H4 (cell line): ENCODE data around the gene PITHD1. TPM values are rescaled to one million over a fixed set of nuclear protein-coding genes. Genes with fewer than 3 reads are reported as not detected.
A peak's percentile ranks its signal among the peaks of the same experiment; 100 is the strongest.
"Not testable (repeated sequence)": the region's sequence is repeated elsewhere in the genome, so short reads cannot be mapped to it uniquely, and the experiment has no call there.

ENCODE experiments used
- DNase-seq: peaks from one replicate; pipeline ENCODE4 v3.0.0-alpha.2; 2015; ENCODE audit warnings: low spot score
- total RNA-seq: library from RNA; depleted of rRNA; stranded (reverse); fragments of >200 nt; shearing (Covaris generic); gene quantifications from 2 replicates; pipeline ENCODE4 v1.2.3, GENCODE V29; 2014; rRNA removed

Gene PITHD1, protein sequence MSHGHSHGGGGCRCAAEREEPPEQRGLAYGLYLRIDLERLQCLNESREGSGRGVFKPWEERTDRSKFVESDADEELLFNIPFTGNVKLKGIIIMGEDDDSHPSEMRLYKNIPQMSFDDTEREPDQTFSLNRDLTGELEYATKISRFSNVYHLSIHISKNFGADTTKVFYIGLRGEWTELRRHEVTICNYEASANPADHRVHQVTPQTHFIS
- 46.5 and 51.4 TPM in 2 replicates for total RNA-seq

DNA sequence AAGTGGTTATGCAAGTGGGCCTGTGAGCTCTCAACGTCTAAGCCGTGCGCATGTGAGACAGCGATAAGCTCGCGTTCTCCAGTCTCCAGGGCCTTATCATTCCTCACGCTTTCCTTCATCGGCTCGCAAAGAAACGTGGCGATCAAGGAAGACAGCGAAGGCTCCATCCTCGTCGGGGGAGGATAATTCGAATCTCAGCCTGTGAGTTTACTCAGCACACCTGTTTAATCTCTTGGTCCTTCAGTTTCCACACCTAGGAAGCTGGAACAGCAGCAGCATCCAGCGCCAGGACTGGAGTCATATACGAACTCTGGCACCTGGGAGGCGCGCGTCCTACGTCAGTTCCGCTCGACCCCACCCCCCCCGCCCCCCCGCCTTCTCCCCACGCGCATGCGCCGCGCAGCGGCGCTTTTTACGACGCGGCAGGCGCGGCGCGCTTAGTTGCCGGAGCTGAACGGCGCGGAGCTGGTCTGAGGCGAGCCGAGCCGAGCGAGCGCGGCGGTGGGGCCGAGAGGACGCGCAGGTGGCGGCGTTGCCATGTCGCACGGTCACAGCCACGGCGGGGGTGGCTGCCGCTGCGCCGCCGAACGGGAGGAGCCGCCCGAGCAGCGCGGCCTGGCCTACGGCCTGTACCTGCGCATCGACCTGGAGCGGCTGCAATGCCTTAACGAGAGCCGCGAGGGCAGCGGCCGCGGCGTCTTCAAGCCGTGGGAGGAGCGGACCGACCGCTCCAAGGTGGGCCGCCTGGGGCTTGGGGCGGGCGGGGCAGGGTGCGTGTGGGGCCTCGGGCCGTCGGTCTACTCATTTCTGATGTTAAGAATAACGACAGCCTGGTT lies at the start of gene PITHD1:
Gene PITHD1 (plus strand): TSS at position 440 of the 836 bp plus-strand sequence. CDS start 98 bp downstream, at position 538.
- peak; percentile 69 for DNase-seq

DNA sequence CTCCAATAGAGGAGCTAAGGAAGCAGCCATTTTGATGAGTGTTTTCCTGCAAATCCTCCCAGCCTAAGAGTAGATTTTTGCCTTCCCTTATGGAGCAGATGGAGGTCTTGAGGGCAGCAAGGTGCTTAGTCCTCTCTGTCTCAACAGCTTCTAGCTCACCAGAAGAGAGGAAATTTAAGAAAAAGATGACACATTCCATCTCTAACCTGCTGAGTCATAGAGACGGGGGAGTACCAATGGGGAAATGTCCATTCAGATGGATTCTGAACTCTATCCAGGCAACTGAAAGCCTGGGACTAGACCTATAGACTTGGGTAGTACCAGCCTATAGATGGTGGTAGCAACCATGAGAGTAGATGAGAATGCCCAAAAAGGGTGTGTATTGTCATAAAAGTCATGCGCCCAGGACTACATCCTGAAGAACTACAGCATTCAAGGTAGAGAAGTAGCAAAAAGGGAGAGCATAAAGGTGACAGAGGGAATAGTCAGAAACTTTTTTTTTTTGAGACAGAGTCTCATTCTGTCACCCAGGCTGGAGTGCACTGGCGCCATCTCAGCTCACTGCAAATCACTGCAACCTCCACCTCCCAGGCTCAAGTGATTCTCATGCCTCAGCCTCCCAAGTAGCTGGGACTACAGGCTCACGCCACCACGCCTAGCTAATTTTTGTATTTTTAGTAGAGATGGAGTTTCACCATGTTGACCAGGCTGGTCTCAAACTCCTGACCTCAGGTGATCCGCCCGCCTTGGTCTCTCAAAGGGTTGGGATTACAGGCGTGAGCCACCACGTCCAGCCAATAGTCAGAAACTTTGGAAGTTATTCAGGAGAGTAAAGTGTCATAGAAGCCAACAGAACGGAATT lies 45.6 kb upstream of the PITHD1 start:
- no peak for DNase-seq

DNA sequence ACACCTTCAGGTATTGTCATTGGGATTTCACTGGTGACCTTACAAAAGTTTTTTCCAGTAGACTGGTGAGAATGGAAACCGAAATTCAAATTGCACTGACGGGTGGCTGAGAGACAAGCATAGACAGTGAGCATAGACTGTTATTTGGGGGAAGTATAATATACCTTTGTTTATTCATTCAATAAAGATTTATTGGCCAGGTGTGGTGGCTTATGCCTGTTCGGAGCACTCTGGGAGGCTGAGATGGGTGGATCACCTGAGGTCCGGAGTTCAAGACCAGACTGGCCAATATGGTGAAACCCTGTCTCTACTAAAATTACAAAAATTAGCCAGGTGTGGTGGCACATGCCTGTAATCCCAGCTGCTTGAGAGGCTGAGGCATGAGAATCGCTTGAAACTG lies 44.9 kb upstream of the PITHD1 start:
- DNase-seq, result not testable (repeated sequence)

DNA sequence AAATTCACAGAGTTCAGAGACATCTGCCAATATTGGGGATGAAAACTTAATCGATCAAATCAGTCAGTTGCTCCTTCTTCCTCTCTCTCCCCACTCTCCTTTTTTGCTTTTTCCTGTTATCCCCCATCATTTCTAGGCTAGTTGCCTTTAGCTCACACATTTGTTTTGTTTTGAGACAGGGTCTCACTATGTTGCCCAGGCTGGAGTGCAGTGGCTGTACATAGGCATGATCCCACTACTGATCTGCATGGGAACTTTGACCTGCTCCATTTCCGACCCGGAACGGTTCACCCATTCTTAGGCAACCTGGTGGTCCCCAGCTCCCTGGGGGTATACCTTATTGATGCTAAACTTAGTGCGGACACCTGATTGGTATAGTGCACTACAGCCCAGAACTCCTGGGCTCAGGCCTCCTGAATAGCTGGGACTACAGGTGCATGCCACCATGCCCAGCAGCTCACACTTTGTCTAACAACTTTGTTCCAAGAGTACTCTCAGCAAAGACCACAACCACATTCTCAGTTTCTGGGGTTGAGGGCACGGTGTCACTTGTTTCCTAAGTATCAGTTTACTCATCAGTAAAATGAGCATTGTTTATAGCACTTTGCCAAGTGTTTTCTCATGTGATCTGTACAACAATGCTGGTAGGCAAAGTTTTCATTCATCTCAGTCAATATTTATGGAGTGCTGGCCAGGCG lies 41.6 kb upstream of the PITHD1 start:
- DNase-seq, result no peak

DNA sequence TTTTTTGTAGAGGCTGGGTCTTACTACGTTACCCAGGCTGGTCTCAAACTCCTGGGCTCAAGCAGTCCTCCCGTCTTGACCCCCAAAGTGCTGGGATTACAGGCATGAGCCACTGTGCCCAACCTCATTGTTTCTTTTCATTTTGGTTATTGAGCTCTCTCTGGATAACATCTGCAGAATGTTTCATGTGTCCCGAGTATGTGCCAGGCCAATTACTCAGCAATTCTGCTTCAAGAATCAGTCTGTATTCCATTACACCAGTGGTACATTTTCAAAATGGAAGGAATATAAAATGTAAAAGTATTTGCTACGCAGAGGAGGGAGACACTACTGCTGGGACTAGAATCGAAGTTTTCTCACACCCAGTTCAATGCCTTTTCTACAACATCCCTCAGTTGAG lies 36.6 kb upstream of the PITHD1 start:
- no peak for DNase-seq

DNA sequence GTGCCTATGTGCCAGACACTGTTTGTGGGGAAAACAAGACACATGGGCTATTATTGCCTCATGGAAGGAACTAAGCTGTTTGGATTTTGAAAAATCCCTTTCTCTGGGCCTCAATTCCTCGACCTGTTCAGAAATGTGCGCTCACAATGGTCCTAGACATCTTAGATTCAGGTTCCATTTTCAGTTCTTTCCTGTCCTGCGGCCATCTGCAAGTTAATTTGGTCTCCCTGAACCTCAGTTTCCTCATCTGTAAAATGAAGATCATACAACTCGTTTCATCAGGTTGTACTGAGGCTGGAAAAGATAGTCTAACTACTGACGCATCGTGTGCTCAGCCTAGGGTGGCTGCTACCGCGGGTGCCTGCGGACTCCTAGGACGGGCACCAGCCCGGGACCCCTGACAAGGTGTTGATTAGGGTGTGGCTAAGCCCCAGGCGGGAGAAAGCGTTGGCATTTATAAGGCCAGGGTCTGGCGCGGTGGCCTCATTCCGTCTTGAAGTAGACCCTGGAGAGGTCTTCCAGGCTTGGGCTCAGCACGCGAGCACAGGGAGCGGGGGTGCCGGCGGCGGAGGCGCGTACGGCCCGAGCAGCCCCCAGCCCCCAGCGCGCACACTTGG lies 35.4 kb upstream of the PITHD1 start:
- no peak for DNase-seq

DNA sequence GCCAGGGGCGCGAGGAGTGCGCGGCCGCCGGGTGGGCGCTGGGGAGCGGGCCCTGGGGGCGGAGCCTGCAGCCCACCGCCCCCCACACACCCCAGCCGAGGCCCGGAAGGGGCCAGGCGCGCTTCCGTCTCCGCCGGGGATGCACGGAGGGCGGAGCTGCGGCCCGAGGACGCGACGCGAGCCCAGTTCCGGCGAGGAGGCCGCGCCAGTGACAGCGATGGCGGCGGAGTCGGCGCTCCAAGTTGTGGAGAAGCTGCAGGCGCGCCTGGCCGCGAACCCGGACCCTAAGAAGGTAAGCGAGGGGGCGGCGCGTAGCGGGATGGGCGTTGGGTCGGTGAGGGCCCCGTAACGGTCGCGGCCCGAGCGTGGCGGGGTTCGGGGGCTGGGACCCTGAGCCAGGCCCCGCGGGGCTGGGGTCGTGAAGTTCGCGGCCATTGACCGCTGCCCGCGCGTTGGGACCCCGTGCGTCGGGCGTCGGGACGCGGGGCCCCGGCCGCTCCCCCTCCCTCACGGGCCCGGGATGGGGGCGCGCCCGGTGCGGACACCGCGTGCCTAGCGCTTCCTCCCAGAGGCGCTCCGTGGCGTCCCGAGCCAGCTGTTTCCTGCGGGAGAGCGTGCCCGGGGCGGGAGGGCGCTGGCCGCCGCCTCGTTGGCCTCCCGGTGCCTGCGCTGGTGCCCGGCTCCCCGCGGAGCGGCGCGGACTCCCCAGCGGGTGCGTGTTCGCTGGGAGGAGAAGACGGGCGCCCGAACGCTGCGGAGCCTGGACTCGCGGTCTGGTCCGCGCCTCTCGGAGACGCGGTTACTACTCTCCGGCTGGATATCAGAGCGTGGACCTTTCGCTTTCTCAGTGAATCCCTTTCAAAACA lies 34.7 kb upstream of the PITHD1 start, which contains the start of gene ELOA:
Gene ELOA (plus strand): TSS at position 185 of the 866 bp plus-strand sequence. CDS start 33 bp downstream, at position 218.
- peak; percentile 53 for DNase-seq

DNA sequence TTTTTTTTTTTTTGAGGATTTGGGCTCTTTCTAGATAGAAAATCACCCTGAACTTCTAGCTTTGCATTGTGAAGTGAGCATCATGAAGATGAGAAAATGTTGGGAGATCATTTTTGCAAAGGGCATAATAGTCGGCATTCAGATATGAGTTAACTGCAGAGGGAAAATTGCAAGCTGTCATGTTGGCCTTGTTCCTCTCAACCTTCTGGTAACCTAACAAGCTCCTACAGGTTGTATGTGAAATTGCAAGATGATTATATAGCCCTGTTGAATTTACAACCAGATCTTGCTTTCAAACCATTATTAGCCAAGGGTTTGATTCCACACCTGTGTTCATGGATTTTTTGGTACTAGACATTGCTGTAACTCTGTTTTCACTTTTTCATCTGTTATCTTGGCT lies 32.7 kb upstream of the PITHD1 start:
- no peak for DNase-seq

DNA sequence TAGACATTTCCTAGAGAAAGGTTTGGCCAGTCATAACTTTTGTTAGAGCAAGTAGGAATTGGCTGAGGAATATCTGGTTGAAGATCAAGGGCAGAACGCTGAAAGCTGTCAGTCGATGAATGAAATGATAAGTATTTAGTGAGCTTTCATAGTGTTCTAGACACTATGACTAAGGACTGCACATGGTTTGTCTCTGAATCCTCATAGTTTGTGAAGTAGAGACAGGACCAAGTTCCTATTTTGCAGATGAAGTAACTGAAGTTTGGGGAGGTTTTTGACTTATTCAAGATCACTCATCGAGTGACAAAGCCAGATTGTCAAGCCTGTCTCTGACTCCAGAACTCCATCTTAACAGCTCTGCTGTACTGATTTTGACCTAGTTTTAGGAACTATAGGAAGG lies 30.2 kb upstream of the PITHD1 start:
- no peak for DNase-seq

DNA sequence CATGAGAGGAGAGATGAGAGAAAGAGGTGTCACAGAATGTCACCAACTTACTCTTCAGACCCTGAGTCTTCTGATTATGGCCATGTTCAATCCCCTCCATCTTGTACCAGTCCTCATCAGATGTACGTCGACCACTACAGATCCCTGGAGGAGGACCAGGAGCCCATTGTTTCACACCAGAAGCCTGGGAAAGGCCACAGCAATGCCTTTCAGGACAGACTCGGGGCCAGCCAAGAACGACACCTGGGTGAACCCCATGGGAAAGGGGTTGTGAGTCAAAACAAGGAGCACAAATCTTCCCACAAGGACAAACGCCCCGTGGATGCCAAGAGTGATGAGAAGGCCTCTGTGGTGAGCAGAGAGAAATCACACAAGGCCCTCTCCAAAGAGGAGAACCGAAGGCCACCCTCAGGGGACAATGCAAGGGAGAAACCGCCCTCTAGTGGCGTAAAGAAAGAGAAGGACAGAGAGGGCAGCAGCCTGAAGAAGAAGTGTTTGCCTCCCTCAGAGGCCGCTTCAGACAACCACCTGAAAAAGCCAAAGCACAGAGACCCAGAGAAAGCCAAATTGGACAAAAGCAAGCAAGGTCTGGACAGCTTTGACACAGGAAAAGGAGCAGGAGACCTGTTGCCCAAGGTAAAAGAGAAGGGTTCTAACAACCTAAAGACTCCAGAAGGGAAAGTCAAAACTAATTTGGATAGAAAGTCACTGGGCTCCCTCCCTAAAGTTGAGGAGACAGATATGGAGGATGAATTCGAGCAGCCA lies 27.0 kb upstream of the PITHD1 start:
- DNase-seq, result peak; percentile 39

DNA sequence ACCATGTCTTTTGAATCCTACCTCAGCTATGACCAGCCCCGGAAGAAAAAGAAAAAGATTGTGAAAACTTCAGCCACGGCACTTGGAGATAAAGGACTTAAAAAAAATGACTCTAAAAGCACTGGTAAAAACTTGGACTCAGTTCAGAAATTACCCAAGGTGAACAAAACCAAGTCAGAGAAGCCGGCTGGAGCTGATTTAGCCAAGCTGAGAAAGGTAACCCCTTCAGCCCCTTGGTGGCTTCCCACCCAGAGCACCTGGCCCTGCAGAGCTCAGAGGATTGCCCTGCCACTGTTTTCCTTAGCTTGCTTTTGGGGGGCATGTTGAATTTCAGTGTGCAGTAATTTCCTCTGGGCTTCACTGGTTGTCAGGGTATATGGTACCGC lies 26.4 kb upstream of the PITHD1 start:
- DNase-seq, result no peak

DNA sequence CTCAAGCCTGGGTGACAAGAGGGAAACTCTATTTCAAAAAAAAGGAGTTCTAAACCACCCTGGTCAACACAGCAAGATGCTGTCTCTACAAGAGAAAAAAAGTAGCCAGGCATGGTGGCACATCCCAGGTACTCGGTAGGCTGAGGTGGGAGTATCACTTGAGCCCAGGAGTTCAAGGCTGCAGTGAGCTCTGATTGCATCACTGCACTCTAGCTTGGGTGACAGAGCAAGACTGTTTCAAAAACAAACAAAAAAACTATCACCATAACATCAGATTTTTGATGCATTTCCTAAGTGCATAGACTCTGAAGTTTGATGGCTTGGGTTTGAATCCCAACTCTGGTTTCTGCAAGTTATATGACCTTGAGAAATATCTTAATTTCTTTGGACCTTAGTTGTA lies 25.3 kb upstream of the PITHD1 start:
- no peak for DNase-seq

DNA sequence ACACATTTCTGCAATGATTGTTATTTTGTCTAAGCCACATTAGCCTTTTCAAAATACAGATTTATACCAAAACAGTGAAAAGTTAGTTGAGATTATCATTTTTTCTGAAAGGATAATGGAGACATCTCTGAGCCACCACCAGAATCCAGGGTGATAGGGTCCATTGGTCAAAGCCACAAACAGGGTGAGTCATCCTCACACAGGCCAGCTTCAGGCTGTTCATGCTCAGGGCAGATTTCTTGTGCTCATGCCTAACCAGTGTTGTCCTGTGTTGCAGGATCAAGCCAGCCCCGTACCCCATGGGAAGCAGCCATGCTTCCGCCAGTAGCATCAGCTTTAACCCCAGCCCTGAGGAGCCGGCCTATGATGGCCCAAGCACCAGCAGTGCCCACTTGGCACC lies 21.5 kb upstream of the PITHD1 start:
- DNase-seq, result no peak

DNA sequence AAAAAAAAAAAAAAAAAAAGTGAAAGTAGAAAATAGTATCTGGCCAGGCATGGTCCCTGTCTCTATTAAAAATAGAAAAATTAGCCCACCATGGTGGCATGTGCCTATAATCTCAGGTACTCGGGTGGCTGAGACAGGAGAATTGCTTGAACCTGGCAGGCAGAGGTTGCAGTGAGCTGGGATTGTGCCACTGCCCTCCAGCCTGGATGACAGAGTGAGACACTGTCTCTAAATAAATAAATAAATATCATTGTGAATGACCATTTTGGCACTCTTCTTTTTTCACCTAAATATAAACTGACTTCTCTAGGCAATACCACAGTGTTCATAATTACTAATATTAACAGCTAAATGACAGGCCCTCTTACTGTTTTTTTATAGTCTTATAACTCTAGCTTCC lies 20.4 kb upstream of the PITHD1 start:
- no peak for DNase-seq

DNA sequence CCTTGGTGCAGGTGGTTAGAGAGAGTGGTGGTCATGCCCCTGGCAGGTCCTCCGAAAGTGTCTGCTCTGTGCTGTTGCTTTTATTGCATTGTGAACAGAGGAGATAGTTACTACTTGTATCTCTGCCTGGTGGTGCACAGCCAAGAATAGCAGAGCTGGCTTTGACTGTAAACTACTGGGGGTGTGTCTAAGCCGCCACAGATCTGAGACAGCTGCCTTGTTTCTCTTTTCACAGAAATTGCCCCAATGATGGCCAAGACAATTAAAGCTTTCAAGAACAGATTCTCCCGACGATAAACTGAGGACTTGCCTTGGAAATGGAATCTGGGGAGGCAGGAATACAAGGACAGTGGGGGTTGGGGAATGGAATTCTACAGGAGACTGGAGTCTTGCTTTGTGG lies 18.9 kb upstream of the PITHD1 start:
- DNase-seq, result no peak

DNA sequence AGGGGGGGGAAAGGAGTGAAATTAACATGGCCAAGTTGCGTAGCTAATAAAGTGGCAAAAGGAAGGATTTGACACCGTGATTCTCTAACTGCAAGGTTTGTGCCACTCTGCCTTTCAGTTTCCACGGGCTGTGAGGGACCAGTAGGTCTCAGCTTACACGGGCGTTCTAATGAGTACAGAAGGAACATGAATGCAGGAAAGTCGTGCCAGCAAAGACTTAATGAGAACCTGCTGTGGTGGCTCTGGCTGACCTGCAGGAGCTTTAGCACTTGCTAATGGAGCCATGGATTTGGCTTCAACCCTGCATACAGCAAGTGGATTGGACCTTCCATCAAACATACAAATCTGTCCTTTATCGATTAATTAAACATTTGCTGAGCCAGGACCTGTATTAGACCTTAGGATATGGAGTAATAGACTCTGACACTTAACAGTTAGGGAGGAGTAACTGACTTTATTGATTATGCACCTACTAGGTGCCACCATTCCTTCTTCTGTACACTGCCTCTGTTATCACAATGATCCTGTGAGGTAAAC lies 15.1 kb upstream of the PITHD1 start:
- no peak for DNase-seq

DNA sequence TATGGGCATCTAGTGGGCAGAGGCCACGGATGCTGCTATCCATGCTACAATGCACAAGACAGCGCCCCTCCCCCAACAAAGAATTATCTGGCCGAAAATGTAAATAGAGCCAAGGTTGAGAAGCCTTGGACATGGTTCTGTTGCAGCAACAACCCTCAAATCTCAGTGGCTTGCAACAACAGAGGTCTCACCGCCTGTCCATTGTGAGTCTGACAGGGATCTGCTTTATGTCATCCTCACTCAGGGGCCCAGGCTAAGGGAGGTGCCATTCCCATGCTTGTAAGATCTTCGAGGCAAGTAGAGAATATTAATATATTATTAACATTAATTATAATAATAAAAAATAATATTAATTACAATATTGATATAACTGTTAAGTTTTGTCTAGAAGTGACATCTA lies 9.5 kb upstream of the PITHD1 start:
- no peak for DNase-seq

DNA sequence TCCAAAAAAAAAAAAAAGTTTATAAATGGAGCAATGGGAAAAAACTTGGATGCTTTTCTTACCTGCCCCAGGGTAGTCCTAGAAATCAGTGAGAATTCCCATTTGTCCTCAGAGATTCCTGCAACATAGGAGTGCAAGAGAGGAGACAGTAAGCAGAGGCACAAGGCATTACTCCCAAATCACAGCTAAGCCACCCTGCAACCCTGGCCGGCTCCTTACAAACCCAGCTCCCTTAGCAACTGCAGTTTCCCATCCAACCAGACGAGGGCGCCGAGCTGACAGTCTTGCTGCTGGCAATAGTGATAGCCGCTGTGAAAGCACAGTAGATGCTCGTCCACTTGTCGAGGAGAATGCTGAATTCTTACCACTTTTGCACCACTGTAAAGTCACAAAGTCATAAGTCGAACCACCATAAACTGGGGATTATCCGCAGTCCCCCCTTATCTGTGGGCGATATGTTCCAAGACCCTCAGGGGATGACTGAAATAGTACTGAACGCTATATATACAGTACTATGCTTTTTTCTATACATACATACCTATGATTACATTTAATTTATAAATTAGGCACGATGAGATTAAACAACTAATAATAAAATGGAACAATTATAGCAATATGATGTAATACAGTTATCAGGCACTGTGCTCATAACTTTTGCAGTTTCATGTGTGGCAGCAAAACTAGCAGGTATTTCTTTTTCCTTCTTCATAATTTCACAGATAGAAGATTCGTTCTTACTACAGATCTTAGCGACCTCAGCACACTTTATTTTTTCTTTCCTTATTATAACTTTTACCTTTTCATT lies 6.0 kb upstream of the PITHD1 start:
- DNase-seq, result peak; percentile 65
